IPS-NIHi11 (cell line): ENCODE results near the gene NTN1.
"Not testable (repeated sequence)": the region's sequence is repeated elsewhere in the genome, so short reads cannot be mapped to it uniquely, and the experiment has no call there.

Experiments used
- DNase-seq: peaks from one replicate; pipeline ENCODE4 v3.0.0; 2012; ENCODE audit warnings: mixed read lengths, low spot score

Gene NTN1

DNA sequence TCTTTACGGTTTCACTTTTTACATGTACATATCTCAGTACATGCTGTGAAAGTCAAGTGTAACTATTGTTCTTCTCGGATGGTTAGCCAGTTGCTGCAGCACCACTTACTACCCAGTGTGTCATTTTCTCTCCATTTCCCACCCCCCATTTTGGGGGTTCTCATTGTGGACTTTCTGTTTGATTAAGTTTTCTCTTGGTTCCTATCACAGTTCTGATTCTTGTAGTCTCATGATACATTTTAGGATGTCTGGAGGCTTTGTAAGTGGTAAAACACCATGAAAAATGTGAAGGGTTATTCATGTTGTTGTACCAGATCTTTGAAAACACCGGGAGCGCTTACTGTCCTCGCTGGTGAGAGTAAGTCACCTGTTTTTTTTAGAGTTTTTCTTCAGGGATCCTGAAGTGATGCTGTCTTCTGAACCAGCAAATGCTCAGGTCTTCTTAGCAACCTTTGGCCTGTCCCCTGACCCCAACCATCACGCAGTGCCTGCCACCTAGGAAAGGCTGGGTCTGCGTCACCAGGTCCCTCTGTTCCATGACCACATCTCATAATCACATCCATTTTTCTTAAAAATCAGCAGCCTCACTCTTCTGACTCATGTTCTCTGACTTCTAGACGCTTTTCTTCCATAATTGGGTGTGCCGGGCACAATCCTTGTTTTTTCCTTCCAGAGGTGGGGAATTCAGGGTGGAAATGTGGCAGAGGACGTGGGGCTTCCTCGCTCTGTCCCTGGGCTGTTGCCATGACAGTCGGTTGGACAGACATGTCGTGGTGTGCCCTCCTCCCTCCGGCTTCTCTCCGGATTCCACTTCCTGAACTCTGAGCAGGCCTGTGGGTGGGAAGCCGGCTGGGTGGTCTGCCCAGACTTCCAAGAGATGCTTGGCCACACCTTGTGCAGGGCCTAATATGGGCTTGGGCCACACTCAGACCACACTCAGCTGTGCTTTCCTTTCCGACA is 102.6 kb downstream of the NTN1 start:
- DNase-seq = no peak

DNA sequence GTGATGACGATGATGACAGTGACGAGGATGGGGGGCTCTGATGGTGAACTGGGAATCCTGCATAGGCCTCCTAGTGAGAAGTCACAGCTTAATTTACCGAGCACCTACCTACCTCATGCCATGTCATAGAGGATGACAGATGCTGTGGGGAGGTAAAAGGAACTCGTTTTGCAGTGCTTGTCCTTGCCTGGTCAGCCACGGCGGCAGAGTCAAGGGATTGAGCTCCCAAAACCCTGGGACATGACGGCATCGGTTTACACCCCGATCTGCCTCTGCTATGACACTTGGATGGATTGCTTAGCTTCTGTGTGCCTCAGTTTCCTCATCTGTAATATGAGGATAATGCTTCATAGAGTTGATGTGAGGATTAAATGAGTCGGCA is 103.2 kb downstream of the NTN1 start:
- DNase-seq = no peak

DNA sequence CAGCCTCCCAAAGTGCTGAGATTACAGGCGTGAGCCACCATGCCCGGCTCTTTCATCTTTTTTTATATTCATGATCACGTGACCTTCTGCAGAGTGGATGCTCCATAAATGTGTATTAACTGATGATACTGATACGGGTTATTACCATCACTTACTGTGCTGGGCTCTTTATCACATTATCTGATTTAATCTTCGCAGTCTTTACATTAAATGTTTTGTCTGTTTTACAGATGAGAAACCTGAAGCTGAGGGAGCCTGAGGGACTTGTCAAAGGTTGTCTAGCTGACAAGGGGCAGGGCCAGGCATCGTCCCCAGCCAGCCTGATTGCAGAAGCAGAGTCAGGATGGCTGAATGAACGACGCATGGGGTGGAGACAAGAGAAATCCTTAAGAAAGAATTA is 104.4 kb downstream of the NTN1 start:
- no peak for DNase-seq

- no peak for DNase-seq
These were observed 106.0 kb downstream of the NTN1 start for GRCh38 chr17:9127340-9127739.

- DNase-seq = no peak
These were observed 110.1 kb downstream of the NTN1 start for GRCh38 chr17:9131371-9131770.

- no peak for DNase-seq
These were observed 111.0 kb downstream of the NTN1 start for GRCh38 chr17:9132291-9132690.

DNA sequence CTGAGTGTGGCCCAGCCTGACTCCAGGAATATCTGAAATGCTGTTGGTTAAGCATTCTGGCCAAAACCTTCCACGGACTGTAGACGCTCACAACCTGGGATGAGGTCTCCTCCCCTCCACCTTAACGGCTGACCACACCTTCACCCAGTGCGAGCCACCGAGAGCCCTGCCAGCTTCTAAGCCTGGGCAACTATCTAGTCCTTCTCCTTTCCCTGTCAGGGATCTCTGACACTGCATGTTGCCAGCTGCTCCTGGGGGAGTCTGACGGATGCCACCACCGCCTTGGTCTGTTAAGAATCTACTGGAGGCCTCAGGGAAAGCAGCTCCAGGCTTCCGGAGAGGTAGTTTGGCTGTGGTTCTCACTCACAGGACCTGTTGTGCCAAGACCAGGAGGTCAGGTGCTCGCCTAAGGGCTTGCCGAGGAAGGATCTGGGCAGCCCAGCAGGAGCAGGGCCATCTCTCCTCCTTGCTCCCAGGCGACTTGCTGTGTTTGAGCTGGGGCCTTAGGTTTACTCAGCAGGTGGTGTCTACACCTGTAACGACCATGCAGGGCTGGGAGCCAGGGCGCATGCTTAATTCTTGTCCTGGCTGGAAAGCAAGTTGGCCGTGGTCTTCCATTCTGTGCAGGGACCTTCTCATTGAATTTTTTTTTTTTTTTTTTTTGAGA is 111.8 kb downstream of the NTN1 start:
- DNase-seq = no peak

- DNase-seq = no peak
These were observed 116.9 kb downstream of the NTN1 start for GRCh38 chr17:9138161-9138717.

DNA sequence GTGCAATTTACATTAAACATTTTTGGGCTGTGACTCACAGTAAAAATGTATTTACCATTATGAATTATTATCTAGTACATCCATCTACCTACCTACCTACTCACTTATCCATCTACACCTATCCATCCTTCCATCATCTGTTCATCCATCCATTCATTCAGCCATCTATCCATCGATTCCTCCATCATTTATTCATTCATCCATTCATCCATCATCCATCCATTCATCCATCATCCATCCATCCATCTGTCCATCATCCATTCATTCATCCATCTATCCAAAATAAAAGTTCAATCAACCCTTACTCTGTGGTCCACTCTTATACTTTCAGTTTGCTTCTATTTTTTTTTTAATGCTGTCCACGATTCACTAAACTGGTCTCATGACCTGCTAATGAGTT is 118.4 kb downstream of the NTN1 start:
- no peak for DNase-seq

- no peak for DNase-seq
These were observed 119.5 kb downstream of the NTN1 start for GRCh38 chr17:9140550-9141424.

GRCh38 chr17:9141425-9141753 is 120.1 kb downstream of the NTN1 start:
- no peak for DNase-seq

DNA sequence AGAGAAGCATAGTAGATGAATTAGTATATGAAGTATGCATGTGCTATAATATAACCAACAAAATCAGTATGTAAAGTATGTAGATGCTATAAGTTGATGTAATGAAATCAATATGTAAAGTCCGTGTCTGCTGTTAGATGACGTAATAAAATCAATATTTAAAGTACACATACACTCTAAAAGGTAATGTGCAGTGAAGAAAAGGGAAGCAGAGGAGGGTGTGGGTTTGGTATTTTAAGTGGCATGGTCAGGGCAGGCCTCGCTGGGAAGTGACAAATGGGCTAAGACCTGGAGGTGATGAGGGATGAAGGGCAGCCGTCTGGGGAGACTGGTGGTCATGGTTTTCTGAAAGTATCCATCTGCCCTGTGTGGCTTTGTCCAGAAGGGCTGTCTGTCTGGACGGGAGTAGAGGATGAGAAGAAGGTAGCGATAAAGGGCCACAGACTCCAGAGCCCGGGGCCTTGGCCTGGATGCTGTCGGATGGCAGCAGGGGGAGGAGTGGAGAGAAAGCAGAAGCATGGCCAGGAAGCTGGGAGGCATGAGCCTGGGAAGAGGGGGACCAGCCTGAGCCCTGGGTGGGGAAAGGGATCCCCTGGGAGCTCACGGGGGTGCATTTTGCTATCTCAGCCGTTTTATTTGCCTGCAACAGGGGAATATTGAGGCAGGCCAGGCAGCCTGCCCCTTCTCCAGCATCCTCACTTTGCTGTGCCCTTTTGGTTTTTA is 121.6 kb downstream of the NTN1 start:
- no peak for DNase-seq

- no peak for DNase-seq
These were observed 123.4 kb downstream of the NTN1 start for GRCh38 chr17:9144502-9145249.

- no peak for DNase-seq
These were observed 124.8 kb downstream of the NTN1 start for GRCh38 chr17:9146064-9146463.

DNA sequence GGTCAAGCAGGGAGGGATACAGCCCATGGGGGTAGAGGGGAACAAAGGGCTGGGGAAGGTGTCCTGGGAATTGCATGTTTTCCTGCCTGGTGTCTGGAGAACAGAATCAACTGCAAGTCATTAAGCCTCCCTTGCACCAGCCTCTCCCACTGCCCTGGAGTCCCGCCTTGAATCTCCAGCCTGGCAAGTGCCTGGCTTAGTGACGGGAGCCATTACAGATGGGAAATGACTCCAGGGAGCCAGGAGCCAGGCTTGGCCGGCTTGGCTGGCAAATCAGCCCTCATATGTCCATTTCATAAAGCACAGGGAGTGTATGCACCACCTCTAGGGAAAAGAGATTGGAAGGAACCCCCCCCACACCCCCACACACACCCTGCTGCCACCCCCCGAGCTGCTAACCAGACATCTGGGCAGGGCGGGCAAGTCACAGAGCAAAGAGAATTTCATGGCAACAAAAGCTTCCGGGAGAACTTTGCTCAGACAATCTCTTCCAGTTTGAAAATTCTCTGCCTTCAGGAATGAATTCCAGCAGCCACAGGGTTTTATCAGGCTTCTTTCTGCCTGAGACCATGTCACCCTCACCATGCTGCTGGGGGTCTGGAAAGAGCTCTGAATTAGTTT is 127.7 kb downstream of the NTN1 start:
- no peak for DNase-seq

- peak; percentile 47 for DNase-seq
These were observed 129.3 kb downstream of the NTN1 start for GRCh38 chr17:9150446-9151090.

DNA sequence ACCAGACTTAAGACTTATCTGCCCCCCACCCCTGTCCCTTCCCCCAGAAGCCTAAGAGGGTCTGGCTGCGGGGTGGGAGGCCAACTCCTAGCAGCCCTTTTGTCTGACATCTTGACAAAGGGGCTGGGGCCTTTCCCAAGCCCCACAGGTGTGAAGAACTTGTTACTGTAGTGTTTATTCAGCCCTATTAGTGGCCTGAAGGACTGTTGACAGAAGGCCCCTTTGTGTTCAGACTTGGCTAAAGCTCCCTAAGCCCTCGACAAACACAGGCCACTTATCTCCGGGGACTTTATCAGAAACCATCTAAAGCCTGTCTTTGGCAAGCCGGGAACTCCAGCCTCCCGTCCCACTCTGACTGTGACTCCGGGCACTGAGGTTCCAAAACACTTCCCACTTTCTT is 129.8 kb downstream of the NTN1 start:
- DNase-seq = no peak

DNA sequence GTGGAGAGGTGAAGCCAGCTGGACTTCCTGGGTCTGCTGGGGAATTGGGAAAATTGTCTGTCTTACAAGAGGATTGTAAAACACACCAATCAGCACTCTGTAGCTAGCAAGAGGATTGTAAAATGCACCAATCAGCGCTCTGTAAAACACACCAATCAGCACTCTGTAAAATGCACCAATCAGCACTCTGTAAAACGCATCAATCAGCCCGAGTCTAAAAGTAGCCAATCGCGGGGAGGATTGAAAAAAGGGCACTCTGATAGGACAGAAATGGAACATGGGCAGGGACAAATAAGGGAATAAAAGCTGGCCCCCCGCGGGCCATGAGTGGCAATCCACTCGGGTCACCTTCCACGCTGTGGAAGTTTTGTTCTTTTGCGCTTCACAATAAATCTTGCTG is 130.4 kb downstream of the NTN1 start:
- DNase-seq = not testable (repeated sequence)

DNA sequence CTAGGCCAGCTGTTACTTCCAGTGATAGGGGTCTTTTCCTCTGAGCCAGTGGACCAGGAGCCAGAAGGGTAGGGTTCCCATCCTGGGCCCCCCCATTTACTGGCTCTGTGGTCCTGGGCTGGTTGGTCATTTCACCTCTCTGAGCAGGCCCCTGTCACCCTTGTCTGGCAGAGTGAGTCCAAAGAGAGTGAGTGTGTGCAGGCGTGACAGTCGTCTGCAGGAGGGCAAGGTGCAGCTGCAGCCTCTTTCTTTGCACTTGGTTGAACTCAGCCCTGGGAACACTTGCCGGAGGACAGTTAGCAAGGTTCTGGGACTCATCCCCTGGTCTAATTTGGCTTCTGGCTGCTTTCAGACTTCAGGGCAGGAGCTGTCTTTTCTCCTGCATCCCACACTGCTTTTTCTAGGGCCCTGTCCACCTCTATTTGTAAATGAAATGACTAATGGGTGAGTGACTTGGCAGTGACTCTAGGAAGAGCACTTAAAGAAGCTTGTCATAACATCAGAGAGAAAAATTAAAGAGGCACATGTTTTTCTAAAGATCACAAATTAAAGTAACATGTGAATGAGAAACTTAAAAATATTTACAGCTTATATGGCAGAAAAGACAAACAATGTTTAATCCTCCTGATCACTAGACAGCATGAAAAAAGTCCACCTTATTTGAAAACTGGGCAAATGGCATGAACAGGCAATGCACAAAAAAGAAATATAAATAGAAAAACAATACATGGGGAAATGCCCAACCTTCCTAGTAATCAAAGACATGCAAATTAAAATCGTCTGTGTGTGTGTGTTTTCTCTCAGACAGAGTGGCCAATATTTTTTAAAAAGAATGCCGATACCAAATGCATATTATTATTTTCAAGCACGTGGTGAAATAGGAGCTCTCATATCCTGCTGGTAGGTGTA is 137.5 kb downstream of the NTN1 start:
- no peak for DNase-seq
